ENCODE measurements around the gene ECHDC3. TPM values are rescaled to one million over a fixed set of nuclear protein-coding genes. Genes with fewer than 3 reads are reported as not detected.

The ECHDC3 gene
- total and polyA plus RNA-seq, 5 donors from 2014 or later, result 0.10 to 1.1 (median 0.47) TPM

DNA sequence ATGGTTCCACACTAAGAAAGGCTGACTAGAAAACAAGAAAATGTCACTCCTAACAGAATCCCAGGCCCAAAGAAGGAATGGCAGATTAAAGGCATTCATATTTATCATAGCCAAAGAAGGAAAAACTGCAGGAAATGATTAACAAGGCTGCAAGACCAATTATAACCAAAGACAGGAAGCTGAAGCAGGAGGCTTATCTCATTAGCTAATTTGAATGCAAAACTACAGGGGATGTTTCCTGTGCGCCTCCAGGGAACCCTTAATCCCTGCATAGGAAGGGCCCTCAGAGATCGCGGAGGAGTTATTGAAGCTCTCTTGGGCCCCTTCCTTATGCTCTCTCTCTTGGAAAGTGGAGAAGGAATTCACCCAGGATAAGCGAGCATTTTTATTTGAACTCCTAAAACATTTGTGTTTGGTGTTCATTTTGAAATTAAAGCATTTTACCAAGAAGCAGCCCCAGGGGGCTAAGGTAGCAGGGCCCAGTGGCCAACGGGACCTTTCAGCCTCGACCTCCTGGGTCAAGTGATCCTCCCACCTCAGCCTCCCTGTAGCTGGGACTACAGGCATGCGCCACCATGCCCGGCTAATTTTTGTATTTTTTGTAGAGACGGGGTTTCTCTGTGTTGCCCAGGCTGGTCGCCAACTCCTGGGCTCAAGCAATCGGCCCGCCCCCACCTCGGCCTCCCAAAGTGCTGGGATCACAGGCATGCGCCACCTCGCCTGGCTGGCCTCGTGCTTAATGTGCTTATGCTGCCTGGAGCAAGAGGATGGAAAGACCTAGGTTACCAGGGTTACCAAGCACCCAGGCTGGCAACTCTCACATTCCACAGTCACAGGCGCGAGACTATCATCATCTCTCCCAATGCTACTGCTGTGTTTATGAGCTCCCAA lies 56.9 kb downstream of the ECHDC3 start:
- Histone ChIP-seq H3K4me3 (ENCODE audit: low read depth, low read length) (no peak overlapping the region), H3K27ac (ENCODE audit: insufficient read depth, low read length, poor library complexity, severe bottlenecking) (no peak overlapping the region), H3K27me3 (ENCODE audit: control insufficient read depth, insufficient read depth, low read length) (no peaks in the 10 kb centered on the region), H3K36me3 (ENCODE audit: control insufficient read depth, insufficient read depth, low read length) (no peaks in the 10 kb centered on the region), H3K9me3 (ENCODE audit: control insufficient read depth in 2 of 2, low read length in 2 of 2) (no peaks in the 10 kb centered on the region), H3K4me1 (ENCODE audit: control insufficient read depth, insufficient read depth, low read length, poor library complexity, severe bottlenecking) (no peaks in the 10 kb centered on the region)
- ATAC-seq (ENCODE audit: low read depth in 2 of 2) (no peak), DNase-seq (no peak)
- no peaks in the 10 kb centered on the region for H3K36me3 Mint-ChIP-seq
- H3K4me3 Mint-ChIP-seq, result no peak overlapping the region
- H3K4me1 Mint-ChIP-seq, result peaks cover 0 to 2% (median 0%) of the 10 kb centered on the region in 4 donors
- peaks cover 0 to 4% (median 0%) of the 10 kb centered on the region in 7 donors for H3K9me3 Mint-ChIP-seq
- no peak overlapping the region for H3K27ac Mint-ChIP-seq
- peaks cover 14% of the 10 kb centered on the region for H3K27me3 Mint-ChIP-seq

DNA sequence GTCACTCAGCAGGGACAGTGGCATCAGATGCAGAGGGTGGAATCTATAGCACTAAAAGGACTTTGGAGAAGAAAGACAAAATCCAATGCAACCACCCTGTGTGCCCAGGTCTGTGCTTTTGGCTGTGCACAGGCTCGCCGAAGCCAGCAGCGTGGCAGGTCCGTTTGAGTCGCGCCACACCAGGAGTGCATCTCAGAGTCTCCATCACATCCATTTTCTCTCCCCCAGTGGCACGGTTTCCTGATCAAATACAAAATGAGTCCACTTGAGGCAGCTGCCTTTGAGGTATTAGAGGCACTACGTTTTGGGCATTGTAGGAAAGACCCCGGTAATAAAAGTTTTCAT lies 57.5 kb downstream of the ECHDC3 start:
- no peak for DNase-seq
- H3K27ac Mint-ChIP-seq, result no peak overlapping the region
- H3K9me3 ChIP-seq (ENCODE audit: control insufficient read depth in 2 of 2, low read length in 2 of 2), result no peaks in the 10 kb centered on the region
- H3K9me3 Mint-ChIP-seq, result peaks cover 0 to 4% (median 0%) of the 10 kb centered on the region in 7 donors
- H3K4me1 Mint-ChIP-seq, result peaks cover 0 to 2% (median 0%) of the 10 kb centered on the region in 4 donors
- H3K27ac ChIP-seq (ENCODE audit: insufficient read depth, low read length, poor library complexity, severe bottlenecking), result no peak overlapping the region
- H3K36me3 Mint-ChIP-seq, result no peaks in the 10 kb centered on the region
- peak overlapping the region in 1 of 4 donors; percentile 27 for H3K4me3 Mint-ChIP-seq
- H3K27me3 Mint-ChIP-seq, result peaks cover 16% of the 10 kb centered on the region
- no peak for ATAC-seq (ENCODE audit: low read depth in 2 of 2)
- H3K36me3 ChIP-seq (ENCODE audit: control insufficient read depth, insufficient read depth, low read length), result no peaks in the 10 kb centered on the region
- H3K4me3 ChIP-seq (ENCODE audit: low read depth, low read length), result no peak overlapping the region
- no peaks in the 10 kb centered on the region for H3K27me3 ChIP-seq (ENCODE audit: control insufficient read depth, insufficient read depth, low read length)
- H3K4me1 ChIP-seq (ENCODE audit: control insufficient read depth, insufficient read depth, low read length, poor library complexity, severe bottlenecking), result no peaks in the 10 kb centered on the region

DNA sequence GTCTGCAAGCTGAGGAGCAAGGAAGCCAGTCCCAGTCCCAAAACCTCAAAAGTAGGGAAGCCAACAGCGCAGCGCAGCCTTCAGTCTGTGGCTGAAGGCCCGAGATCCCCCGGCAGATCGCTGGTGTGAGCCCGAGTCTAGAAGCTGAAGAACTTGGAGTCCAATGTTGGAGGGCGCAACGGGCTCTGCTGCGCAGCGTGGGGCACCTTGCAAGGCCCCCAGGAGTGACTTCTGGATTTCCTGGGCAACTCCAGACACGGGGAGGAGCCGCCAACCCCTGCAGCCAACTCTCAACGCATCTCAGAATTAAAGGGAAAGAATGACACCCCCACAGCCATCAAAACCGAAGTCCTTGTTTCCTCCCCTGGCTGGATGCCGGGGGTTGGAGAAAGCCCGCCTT lies 62.2 kb downstream of the ECHDC3 start:
- Mint-ChIP-seq H3K4me1 (no peaks in the 10 kb centered on the region), H3K9me3 (no peaks in the 10 kb centered on the region), H3K27me3 (peaks cover 17% of the 10 kb centered on the region), H3K4me3 (no peak overlapping the region), H3K36me3 (no peaks in the 10 kb centered on the region), H3K27ac (no peak overlapping the region)
- Histone ChIP-seq H3K27ac (ENCODE audit: insufficient read depth, low read length, poor library complexity, severe bottlenecking) (no peak overlapping the region), H3K27me3 (ENCODE audit: control insufficient read depth, insufficient read depth, low read length) (no peaks in the 10 kb centered on the region), H3K4me3 (ENCODE audit: low read depth, low read length) (no peak overlapping the region), H3K4me1 (ENCODE audit: control insufficient read depth, insufficient read depth, low read length, poor library complexity, severe bottlenecking) (no peaks in the 10 kb centered on the region), H3K36me3 (ENCODE audit: control insufficient read depth, insufficient read depth, low read length) (no peaks in the 10 kb centered on the region), H3K9me3 (ENCODE audit: control insufficient read depth in 2 of 2, low read length in 2 of 2) (no peaks in the 10 kb centered on the region)
- DNase-seq (no peak), ATAC-seq (ENCODE audit: low read depth in 2 of 2) (no peak)

DNA sequence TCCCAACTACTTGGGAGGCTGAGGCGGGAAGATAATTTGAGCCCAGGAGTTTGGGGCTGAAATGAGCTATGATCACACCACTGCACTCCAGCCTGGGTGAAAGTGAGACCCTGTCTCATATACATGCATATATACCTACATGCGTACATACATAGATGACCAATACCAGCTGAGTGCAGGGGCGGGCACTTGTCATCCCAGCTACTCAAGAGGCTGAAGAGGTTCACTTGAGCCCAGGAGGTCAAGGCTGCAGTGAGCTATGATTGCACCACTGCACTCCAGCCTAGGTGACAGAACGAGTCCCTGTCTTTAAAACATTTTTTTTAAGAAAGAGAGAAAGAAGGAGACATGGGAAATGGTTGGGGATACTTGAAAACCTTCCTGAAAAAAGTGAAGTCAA lies 63.6 kb downstream of the ECHDC3 start:
- Mint-ChIP-seq H3K4me1 (no peaks in the 10 kb centered on the region), H3K4me3 (no peak overlapping the region), H3K27me3 (peaks cover 20% of the 10 kb centered on the region), H3K27ac (no peak overlapping the region), H3K36me3 (no peaks in the 10 kb centered on the region), H3K9me3 (no peaks in the 10 kb centered on the region)
- H3K27ac ChIP-seq (ENCODE audit: insufficient read depth, low read length, poor library complexity, severe bottlenecking), result no peak overlapping the region
- DNase-seq (no peak), ATAC-seq (ENCODE audit: low read depth in 2 of 2) (no peak)
- H3K36me3 ChIP-seq (ENCODE audit: control insufficient read depth, insufficient read depth, low read length), result no peaks in the 10 kb centered on the region
- no peaks in the 10 kb centered on the region for H3K9me3 ChIP-seq (ENCODE audit: control insufficient read depth in 2 of 2, low read length in 2 of 2)
- H3K4me3 ChIP-seq (ENCODE audit: low read depth, low read length), result no peak overlapping the region
- no peaks in the 10 kb centered on the region for H3K27me3 ChIP-seq (ENCODE audit: control insufficient read depth, insufficient read depth, low read length)
- H3K4me1 ChIP-seq (ENCODE audit: control insufficient read depth, insufficient read depth, low read length, poor library complexity, severe bottlenecking), result no peaks in the 10 kb centered on the region

DNA sequence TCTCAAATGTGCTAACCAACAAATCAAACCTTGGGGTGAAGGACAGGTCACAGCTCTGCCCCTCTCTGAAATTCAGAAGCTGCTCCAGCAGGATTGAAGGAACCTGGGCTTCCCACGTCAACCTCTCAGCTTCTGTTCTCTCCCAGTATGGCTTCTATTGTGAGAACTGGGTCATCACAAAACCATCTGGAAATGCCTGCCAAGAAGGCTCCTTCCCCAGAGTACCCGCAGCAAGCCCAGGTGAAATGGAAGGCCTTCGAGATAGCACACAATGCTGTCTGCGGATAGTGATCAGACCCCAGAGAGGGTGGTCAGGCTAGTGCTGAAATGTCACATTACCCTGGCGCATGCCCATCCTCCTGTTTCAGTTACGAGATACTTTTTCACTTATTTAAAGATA lies 64.5 kb downstream of the ECHDC3 start:
- Mint-ChIP-seq H3K4me3 (no peak overlapping the region), H3K27me3 (peaks cover 23% of the 10 kb centered on the region), H3K4me1 (no peaks in the 10 kb centered on the region), H3K9me3 (no peaks in the 10 kb centered on the region), H3K36me3 (no peaks in the 10 kb centered on the region), H3K27ac (no peak overlapping the region)
- no peaks in the 10 kb centered on the region for H3K36me3 ChIP-seq (ENCODE audit: control insufficient read depth, insufficient read depth, low read length)
- H3K4me3 ChIP-seq (ENCODE audit: low read depth, low read length), result no peak overlapping the region
- H3K27ac ChIP-seq (ENCODE audit: insufficient read depth, low read length, poor library complexity, severe bottlenecking), result no peak overlapping the region
- ATAC-seq (ENCODE audit: low read depth in 2 of 2) (no peak), DNase-seq (no peak)
- H3K4me1 ChIP-seq (ENCODE audit: control insufficient read depth, insufficient read depth, low read length, poor library complexity, severe bottlenecking), result no peaks in the 10 kb centered on the region
- no peaks in the 10 kb centered on the region for H3K9me3 ChIP-seq (ENCODE audit: control insufficient read depth in 2 of 2, low read length in 2 of 2)
- H3K27me3 ChIP-seq (ENCODE audit: control insufficient read depth, insufficient read depth, low read length), result no peaks in the 10 kb centered on the region

DNA sequence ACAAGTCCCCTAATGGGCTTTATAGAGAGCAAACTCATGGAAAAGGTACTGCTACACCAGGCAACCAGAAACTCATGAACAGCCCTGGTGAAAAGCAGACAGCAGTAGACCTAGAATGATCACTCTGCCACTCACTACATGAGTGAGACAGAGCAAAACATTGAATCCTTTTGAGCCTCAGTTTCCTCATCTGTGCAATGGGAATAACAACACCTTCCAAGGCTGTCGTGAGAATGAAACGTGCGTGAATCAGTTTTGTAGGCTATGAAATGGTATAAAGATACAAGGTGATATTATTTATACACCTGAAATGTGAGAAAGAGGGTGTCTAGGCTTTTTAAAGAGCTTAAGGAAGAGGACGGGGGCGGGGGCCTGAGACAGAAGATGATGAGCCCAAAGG lies 66.6 kb downstream of the ECHDC3 start:
- peaks cover 22% of the 10 kb centered on the region for H3K27me3 Mint-ChIP-seq
- Histone ChIP-seq H3K4me3 (ENCODE audit: low read depth, low read length) (no peak overlapping the region), H3K4me1 (ENCODE audit: control insufficient read depth, insufficient read depth, low read length, poor library complexity, severe bottlenecking) (no peaks in the 10 kb centered on the region), H3K27me3 (ENCODE audit: control insufficient read depth, insufficient read depth, low read length) (no peaks in the 10 kb centered on the region), H3K9me3 (ENCODE audit: control insufficient read depth in 2 of 2, low read length in 2 of 2) (no peaks in the 10 kb centered on the region), H3K27ac (ENCODE audit: insufficient read depth, low read length, poor library complexity, severe bottlenecking) (no peak overlapping the region), H3K36me3 (ENCODE audit: control insufficient read depth, insufficient read depth, low read length) (no peaks in the 10 kb centered on the region)
- no peak overlapping the region for H3K4me3 Mint-ChIP-seq
- H3K27ac Mint-ChIP-seq, result no peak overlapping the region
- ATAC-seq (ENCODE audit: low read depth in 2 of 2), result no peak
- no peaks in the 10 kb centered on the region for H3K9me3 Mint-ChIP-seq
- H3K36me3 Mint-ChIP-seq, result no peaks in the 10 kb centered on the region
- no peaks in the 10 kb centered on the region for H3K4me1 Mint-ChIP-seq
- no peak for DNase-seq

DNA sequence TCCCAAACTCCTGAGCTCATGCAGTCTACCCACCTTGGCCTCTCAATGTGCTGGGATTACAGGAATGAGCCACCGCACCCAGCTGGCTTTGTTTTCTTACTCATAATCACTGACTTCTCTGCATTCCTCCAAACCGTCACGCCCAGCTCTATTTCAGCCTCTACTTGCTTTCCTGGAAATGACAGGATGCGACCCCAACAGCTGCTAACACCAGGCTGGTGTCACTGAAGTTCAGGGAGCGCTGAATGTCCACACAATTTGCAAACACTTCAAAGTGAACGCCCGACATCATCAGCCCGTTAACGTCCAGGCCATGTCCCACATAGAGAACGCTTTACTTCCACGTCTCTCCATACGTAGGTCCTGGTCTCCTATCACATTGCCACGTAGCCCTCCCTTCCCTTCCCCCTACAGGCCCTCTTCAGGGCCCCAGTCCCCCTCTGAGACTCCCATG lies 68.2 kb downstream of the ECHDC3 start:
- Histone ChIP-seq H3K27ac (ENCODE audit: insufficient read depth, low read length, poor library complexity, severe bottlenecking) (no peak overlapping the region), H3K36me3 (ENCODE audit: control insufficient read depth, insufficient read depth, low read length) (no peaks in the 10 kb centered on the region), H3K9me3 (ENCODE audit: control insufficient read depth in 2 of 2, low read length in 2 of 2) (no peaks in the 10 kb centered on the region), H3K4me3 (ENCODE audit: low read depth, low read length) (no peak overlapping the region), H3K27me3 (ENCODE audit: control insufficient read depth, insufficient read depth, low read length) (no peaks in the 10 kb centered on the region), H3K4me1 (ENCODE audit: control insufficient read depth, insufficient read depth, low read length, poor library complexity, severe bottlenecking) (no peaks in the 10 kb centered on the region)
- H3K4me3 Mint-ChIP-seq, result no peak overlapping the region
- peaks cover 17% of the 10 kb centered on the region for H3K27me3 Mint-ChIP-seq
- no peaks in the 10 kb centered on the region for H3K4me1 Mint-ChIP-seq
- no peaks in the 10 kb centered on the region for H3K9me3 Mint-ChIP-seq
- ATAC-seq (ENCODE audit: low read depth in 2 of 2), result no peak
- DNase-seq, result no peak
- no peaks in the 10 kb centered on the region for H3K36me3 Mint-ChIP-seq
- H3K27ac Mint-ChIP-seq, result no peak overlapping the region

DNA sequence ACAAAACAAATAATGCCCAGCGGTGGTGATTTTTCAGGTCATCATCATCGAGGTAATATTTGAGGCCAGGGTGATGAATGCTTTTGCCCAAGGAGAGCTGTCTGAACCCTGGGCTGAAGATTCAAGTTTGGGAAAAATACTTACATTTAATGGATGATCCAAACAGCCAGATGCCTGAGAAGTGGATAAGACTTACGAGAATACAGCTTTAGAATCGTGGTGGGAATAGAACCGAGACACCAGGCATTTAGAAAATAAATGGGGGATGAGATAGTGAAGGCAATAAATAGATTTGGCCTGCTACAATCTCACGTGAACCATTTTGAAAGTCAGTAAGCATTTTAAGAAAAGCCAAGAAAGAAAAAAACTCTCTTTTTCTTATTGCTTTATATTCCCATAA lies 68.8 kb downstream of the ECHDC3 start:
- no peak overlapping the region for H3K27ac ChIP-seq (ENCODE audit: insufficient read depth, low read length, poor library complexity, severe bottlenecking)
- Mint-ChIP-seq H3K27ac (no peak overlapping the region), H3K9me3 (no peaks in the 10 kb centered on the region), H3K4me3 (no peak overlapping the region), H3K36me3 (no peaks in the 10 kb centered on the region), H3K4me1 (no peaks in the 10 kb centered on the region), H3K27me3 (peaks cover 15% of the 10 kb centered on the region)
- DNase-seq (no peak), ATAC-seq (ENCODE audit: low read depth in 2 of 2) (no peak)
- H3K36me3 ChIP-seq (ENCODE audit: control insufficient read depth, insufficient read depth, low read length), result no peaks in the 10 kb centered on the region
- H3K4me1 ChIP-seq (ENCODE audit: control insufficient read depth, insufficient read depth, low read length, poor library complexity, severe bottlenecking), result no peaks in the 10 kb centered on the region
- no peaks in the 10 kb centered on the region for H3K9me3 ChIP-seq (ENCODE audit: control insufficient read depth in 2 of 2, low read length in 2 of 2)
- H3K27me3 ChIP-seq (ENCODE audit: control insufficient read depth, insufficient read depth, low read length), result no peaks in the 10 kb centered on the region
- no peak overlapping the region for H3K4me3 ChIP-seq (ENCODE audit: low read depth, low read length)
